Adrenal gland (tissue), 12 donors: ENCODE data around the gene EML6. TPM values are rescaled to one million over a fixed set of nuclear protein-coding genes. Genes with fewer than 3 reads are reported as not detected.

Source experiments
- DNase-seq, 7 donors: peaks; one replicate each; pipeline ENCODE4 v3.0.0-alpha.2; 2019 to 2020
- H3K27ac ChIP-seq, 5 donors: fragments of 200-600 bp; sonication (generic) in 4 of 5; 1 replicate in 3 of 5; 2 replicates in 2 of 5; pipeline versions ENCODE4 v1.5.1 to v1.8.0; 2016 to 2020; ENCODE audit warnings: mild to moderate bottlenecking in 1 of 5
- H3K27me3 ChIP-seq: fragments of 200-600 bp; 2 replicates; pipeline ENCODE4 v1.8.0; 2021
- H3K36me3 ChIP-seq, 2 donors: fragments of 200-600 bp; replicated peaks in 1 of 2; 1 replicate in 1 of 2; 2 replicates in 1 of 2; pipeline versions ENCODE4 v1.5.1 to v1.8.0; 2018 to 2022
- H3K4me1 ChIP-seq, 2 donors: fragments of 200-600 bp; replicated peaks in 1 of 2; 1 replicate in 1 of 2; 2 replicates in 1 of 2; pipeline versions ENCODE4 v1.5.1 to v1.8.0; 2018 to 2021
- H3K4me3 ChIP-seq, 4 donors: fragments of 200-600 bp; sonication (generic) in 3 of 4; one replicate each; pipeline ENCODE4 v1.5.1; 2016 to 2018
- H3K9me3 ChIP-seq, 3 donors: fragments of 200-600 bp; sonication (generic) in 1 of 3; replicated peaks in 1 of 3; 1 replicate in 2 of 3; 2 replicates in 1 of 3; pipeline versions ENCODE4 v1.5.1 to v1.8.0; 2016 to 2021
- POLR2A ChIP-seq, 2 donors: fragments of 450-650 bp; IDR thresholded peaks; one replicate each; pipeline ENCODE4 v1.6.1; 2017; ENCODE audit warnings: antibody characterized with exemption in 2 of 2, mild to moderate bottlenecking in 2 of 2, moderate library complexity in 1 of 2
- WGBS, 4 donors: extraction: QIAGEN DNeasy Blood & Tissue Kit in 2 of 4; methylation state at CpG; one replicate each; pipeline versions ENCODE4 v1.1.5 to v1.1.7; 2013 to 2017; 5-methylcytosine and 5-hydroxymethylcytosine counted together
- intact Hi-C, 2 donors: fragments of 100-400 bp; cut with DNase I; formaldehyde crosslinking; loops; one replicate each; pipeline versions ENCODE4 v1.14.1 to v1.15.0; 2022 to 2023
- polyA plus RNA-seq, 3 donors: library from polyadenylated mRNA; stranded (reverse); fragments of 200-250 nt in 2 of 3; fragments of 350-450 nt in 1 of 3; fragmentation: Illumina TruSeq in 1 of 3; extraction: RNeasy Lipid Tissue Mini Kit (QIAGEN cat#74804) in 1 of 3; gene quantifications; one replicate each; pipeline ENCODE4 v1.2.3, GENCODE V29; 2013 to 2014
- total RNA-seq, 9 donors: library from RNA; depleted of rRNA in 4 of 9; stranded (reverse); fragments of >200 nt in 4 of 9; fragments of 120-200 nt in 1 of 9; fragmentation: NEBNext Ultra II Directional in 1 of 9; extraction: Animal tissue kit (Norgen Biotek cat#: 25700) in 1 of 9; gene quantifications; one replicate each; pipeline versions ENCODE4 v1.1.0 to v1.2.4, GENCODE V29; 2013 to 2023
- TF ChIP-seq, protein P1 (sequence below), 6 experiments: fragments of 450-650 bp in 4 of 6; fragments of 200-600 bp in 2 of 6; sonication (generic) in 1 of 6; IDR thresholded peaks; 1 replicate in 5 of 6; 2 replicates in 1 of 6; pipeline versions ENCODE4 v1.5.1 to v1.8.0; 2016 to 2021; ENCODE audit warnings: antibody characterized with exemption in 6 of 6, mild to moderate bottlenecking in 2 of 6, moderate library complexity in 1 of 6
- donor health status: healthy with polysubstance abuse.
- donor health status: Bipolar disorder and iron deficiency.
- donor health status: DM: yes; HTN: yes; CAD: no.
- donor health status: DM: no; HTN: no; CAD: no.
- donor health status: DM: no; HTN: no; CAD: no.
- donor health status: DM: yes; HTN: yes; CAD: no.

Gene EML6
- total and polyA plus RNA-seq, 12 donors: 6.0 to 19.3 (median 10.9) TPM

DNA sequence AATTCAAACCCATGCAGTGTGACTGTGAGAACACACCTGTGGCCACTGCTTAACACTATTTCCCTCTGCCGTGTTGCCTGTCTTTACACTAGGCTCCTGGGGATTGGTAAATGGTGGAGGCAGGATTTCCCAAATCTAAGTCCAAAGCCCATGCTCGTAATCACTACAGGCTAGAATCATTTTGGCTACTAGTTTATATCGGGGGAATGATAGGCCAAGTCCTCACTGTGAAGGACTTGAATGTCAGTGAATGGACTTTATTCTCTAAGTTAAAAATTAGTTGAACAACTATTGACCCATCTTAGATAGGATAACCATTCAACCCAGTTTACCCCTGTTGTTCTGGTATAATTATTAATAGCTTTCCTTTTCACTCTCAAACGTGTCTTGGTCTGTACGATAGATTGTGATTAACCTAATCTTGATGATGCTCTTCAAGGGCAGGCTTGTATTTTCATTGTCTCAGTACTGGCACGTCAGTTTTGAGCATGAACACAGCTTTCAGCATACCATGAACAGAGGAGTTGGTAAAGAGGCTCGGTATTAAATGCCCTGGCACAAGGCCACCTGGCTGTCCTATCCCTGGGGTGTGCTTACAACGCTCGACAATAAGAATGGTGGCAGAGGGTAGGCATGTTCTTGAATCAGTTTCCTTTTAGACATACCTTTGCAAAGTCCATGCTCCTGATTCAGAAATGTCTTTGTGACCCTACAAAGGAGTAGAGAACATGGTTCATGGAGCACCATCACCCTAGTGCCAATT is 177.9 kb downstream of the EML6 start:
- no peaks in the 10 kb centered on the region for H3K27me3 ChIP-seq
- no peak overlapping the region for H3K4me3 ChIP-seq
- no peaks in the 10 kb centered on the region for H3K36me3 ChIP-seq
- H3K27ac ChIP-seq: no peak overlapping the region
- intact Hi-C loops: loop anchor here in 1 of 2 donors (5.0 to 10.0 kb wide), 2 partner anchors 146 to 273 kb away; no protein-coding TSS in a partner anchor
- TF ChIP-seq, protein P1, sequence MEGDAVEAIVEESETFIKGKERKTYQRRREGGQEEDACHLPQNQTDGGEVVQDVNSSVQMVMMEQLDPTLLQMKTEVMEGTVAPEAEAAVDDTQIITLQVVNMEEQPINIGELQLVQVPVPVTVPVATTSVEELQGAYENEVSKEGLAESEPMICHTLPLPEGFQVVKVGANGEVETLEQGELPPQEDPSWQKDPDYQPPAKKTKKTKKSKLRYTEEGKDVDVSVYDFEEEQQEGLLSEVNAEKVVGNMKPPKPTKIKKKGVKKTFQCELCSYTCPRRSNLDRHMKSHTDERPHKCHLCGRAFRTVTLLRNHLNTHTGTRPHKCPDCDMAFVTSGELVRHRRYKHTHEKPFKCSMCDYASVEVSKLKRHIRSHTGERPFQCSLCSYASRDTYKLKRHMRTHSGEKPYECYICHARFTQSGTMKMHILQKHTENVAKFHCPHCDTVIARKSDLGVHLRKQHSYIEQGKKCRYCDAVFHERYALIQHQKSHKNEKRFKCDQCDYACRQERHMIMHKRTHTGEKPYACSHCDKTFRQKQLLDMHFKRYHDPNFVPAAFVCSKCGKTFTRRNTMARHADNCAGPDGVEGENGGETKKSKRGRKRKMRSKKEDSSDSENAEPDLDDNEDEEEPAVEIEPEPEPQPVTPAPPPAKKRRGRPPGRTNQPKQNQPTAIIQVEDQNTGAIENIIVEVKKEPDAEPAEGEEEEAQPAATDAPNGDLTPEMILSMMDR (IDR thresholded peaks at IDR 0.05): no peak
- TF ChIP-seq POLR2A (IDR thresholded peaks at IDR 0.05): no peak
- 90 to 92% (median 91%) methylated on average over 8 to 9 of the region's 9 CpGs for WGBS, 4 donors
- no peak for DNase-seq
- H3K4me1 ChIP-seq: no peaks in the 10 kb centered on the region
- no peaks in the 10 kb centered on the region for H3K9me3 ChIP-seq

DNA sequence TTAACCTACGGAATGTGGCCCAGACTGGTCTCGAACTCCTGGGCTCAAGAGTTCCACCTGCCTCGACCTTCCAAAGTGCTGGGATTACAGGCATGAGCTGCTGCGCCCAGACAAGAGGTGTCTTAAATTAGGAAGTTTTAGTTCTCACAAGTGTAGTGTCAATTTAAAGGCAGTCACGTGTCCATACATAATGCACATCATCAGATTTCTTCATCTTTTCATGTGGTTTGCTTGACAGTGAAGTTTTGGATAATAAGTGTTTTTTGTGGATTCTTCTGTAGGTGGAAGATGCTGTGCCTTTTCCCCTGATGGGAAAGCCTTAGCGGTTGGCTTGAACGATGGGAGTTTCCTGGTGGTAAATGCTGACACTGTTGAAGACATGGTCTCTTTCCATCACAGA is 179.3 kb downstream of the EML6 start:
- Histone ChIP-seq H3K9me3 (no peaks in the 10 kb centered on the region), H3K27me3 (no peaks in the 10 kb centered on the region), H3K4me1 (no peaks in the 10 kb centered on the region), H3K27ac (no peak overlapping the region), H3K4me3 (no peak overlapping the region), H3K36me3 (no peaks in the 10 kb centered on the region)
- intact Hi-C loops: loop anchor here in 1 of 2 donors (5.0 to 10.0 kb wide), 2 partner anchors 145 to 272 kb away; no protein-coding TSS in a partner anchor
- 91 to 94% (median 94%) methylated on average over 7 of the region's 7 CpGs for WGBS, 4 donors
- TF ChIP-seq POLR2A (IDR thresholded peaks at IDR 0.05): no peak
- TF ChIP-seq, protein P1 (IDR thresholded peaks at IDR 0.05): no peak
- DNase-seq: no peak

DNA sequence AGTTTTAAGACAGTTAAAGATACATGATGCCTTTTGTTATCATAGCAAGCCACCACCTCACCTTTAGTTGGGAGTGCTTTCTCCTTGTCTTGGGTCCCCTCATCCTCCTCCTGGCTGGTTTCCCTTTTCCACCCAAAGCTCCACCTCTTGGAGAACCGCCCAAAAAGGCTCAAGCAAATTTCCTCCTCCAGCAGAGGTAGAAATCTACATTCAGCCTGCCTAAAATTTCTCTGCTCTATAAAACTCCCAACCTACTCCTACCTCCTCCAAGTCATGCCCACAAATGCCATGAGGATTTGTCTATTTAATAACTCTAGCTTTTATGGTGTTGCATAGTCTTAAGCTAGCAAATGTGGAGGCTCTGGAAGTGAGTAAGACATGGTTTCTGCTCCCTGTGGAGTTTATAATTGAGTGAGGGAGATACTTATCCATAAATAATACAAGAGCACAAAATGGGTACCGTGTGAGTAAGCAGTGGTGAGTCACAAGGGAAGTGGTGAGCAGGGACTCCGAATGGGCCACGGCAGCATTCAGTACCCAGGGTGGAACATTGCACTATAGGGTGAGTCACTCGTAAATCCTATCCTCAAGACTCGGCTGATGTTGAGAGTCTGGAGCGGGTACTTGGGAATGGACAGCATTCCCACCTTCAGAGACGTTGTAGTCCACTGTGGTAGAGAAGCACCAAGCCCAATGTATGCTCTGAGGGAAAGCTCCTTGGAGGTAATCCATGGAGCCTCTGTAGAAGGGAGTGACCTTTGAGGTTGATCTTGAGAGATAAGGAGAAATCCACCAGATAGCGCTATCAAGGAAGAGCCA is 180.5 kb downstream of the EML6 start:
- Histone ChIP-seq H3K4me1 (peaks cover 0 to 7% of the 10 kb centered on the region in 2 donors), H3K9me3 (no peaks in the 10 kb centered on the region), H3K36me3 (no peaks in the 10 kb centered on the region), H3K27ac (no peak overlapping the region), H3K27me3 (no peaks in the 10 kb centered on the region), H3K4me3 (no peak overlapping the region)
- intact Hi-C loops: loop anchor here in 1 of 2 donors (5.0 to 10.0 kb wide), 2 partner anchors 143 to 271 kb away; no protein-coding TSS in a partner anchor
- DNase-seq: peak in 6 of 7 donors; percentile 38 to 59 (median 48)
- TF ChIP-seq, protein P1 (IDR thresholded peaks at IDR 0.05): no peak
- TF ChIP-seq POLR2A (IDR thresholded peaks at IDR 0.05): no peak
- 65 to 72% (median 71%) methylated on average over 9 of the region's 9 CpGs for WGBS, 4 donors

DNA sequence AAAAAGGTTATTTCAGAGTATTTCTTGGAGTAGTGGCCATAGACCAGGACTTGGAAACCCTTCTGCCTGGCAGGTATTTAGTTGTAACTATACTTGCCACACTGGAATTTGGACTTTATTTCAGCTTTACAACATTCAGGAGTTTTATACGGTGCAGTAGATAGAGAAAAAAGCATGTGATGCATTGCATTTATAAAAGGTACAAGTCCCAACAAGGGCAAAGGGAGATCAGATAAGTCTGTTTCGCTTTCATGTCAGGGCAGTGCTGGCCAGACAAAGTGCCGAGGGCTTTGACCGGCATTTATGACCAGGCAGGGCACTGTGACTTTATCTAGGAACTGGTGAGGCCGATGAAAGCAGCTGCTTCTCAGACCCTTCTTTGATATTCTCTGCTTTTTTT is 181.4 kb downstream of the EML6 start:
- no peak overlapping the region for H3K27ac ChIP-seq
- no peaks in the 10 kb centered on the region for H3K36me3 ChIP-seq
- H3K4me3 ChIP-seq: no peak overlapping the region
- no peak for TF ChIP-seq POLR2A (IDR thresholded peaks at IDR 0.05)
- TF ChIP-seq, protein P1 (IDR thresholded peaks at IDR 0.05): no peak
- WGBS, 4 donors: 83 to 94% (median 92%) methylated on average over 5 of the region's 5 CpGs
- DNase-seq: no peak
- intact Hi-C loops: loop anchor here in 1 of 2 donors (5.0 to 10.0 kb wide), 2 partner anchors 142 to 270 kb away; no protein-coding TSS in a partner anchor
- no peaks in the 10 kb centered on the region for H3K9me3 ChIP-seq
- H3K27me3 ChIP-seq: no peaks in the 10 kb centered on the region
- H3K4me1 ChIP-seq: peaks cover 0 to 10% of the 10 kb centered on the region in 2 donors
